Ishikawa (cell line): ENCODE measurements around the gene TRABD.

Experiments
- CEBPB ChIP-seq: IDR thresholded peaks from 2 replicates; pipeline ENCODE4 v1.6.1; 2012
- CREB1 ChIP-seq: IDR thresholded peaks from 2 replicates; pipeline ENCODE4 v1.6.1; 2012; ENCODE audit warnings: low read depth
- EGR1 ChIP-seq: IDR thresholded peaks from 2 replicates; pipeline ENCODE4 v1.6.1; 2012
- EP300 ChIP-seq: IDR thresholded peaks from 2 replicates; pipeline ENCODE4 v1.6.1; 2012; ENCODE audit warnings: borderline replicate concordance
- FOXM1 ChIP-seq: IDR thresholded peaks from 2 replicates; pipeline ENCODE4 v1.6.1; 2012; ENCODE audit warnings: low read depth, borderline replicate concordance
- NFIC ChIP-seq: IDR thresholded peaks from 2 replicates; pipeline ENCODE4 v1.6.1; 2012
- RAD21 ChIP-seq: IDR thresholded peaks from 2 replicates; pipeline ENCODE4 v1.6.1; 2012; ENCODE audit warnings: low read depth
- TAF1 ChIP-seq: IDR thresholded peaks from 2 replicates; pipeline ENCODE4 v1.6.1; 2012; ENCODE audit warnings: low read depth, mild to moderate bottlenecking
- TCF12 ChIP-seq: IDR thresholded peaks from 2 replicates; pipeline ENCODE4 v1.6.1; 2012; ENCODE audit warnings: low read depth
- TEAD4 ChIP-seq: IDR thresholded peaks from 2 replicates; pipeline ENCODE4 v1.6.1; 2012
- YY1 ChIP-seq: IDR thresholded peaks from 2 replicates; pipeline ENCODE4 v1.6.1; 2012; ENCODE audit warnings: low read depth
- ZBTB7A ChIP-seq: IDR thresholded peaks from 2 replicates; pipeline ENCODE4 v1.6.1; 2012; ENCODE audit warnings: low read depth
- TF ChIP-seq, protein P1 (sequence below): IDR thresholded peaks from 2 replicates; pipeline ENCODE4 v1.6.1; 2012
- TF ChIP-seq, protein P2 (sequence below): IDR thresholded peaks from 2 replicates; pipeline ENCODE4 v1.6.1; 2012; ENCODE audit warnings: low read depth, mild to moderate bottlenecking
- TF ChIP-seq, protein P3 (sequence below): IDR thresholded peaks from 2 replicates; pipeline ENCODE4 v1.6.1; 2012

The TRABD gene

DNA sequence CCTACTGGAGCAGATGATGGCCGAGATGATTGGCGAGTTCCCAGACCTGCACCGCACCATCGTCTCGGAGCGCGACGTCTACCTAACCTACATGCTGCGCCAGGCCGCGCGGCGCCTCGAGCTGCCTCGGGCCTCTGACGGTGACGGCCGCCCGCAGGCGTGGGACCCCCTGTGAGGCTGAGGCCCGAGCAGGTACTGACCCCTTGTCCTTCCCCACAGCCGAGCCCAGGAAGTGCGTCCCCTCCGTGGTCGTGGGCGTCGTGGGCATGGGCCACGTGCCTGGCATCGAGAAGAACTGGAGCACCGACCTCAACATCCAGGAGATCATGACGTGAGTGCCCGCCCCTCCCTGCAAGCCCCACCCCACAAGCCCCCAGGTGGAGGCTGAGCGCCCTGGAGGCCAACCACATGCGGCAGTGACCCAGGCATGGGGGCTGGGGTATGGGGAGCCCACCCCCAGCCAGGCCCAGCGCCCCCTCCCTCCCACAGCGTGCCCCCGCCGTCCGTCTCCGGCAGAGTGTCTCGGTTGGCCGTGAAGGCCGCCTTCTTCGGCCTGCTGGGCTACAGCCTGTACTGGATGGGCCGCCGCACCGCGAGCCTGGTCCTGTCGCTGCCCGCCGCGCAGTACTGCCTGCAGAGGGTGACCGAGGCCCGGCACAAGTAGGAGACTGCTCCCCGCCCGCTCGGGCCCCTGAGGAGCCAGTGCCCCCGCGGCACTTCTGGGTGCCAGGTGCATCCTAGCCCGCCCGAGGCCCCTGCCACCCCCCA, 12.3 kb downstream of the TRABD start:
- TF ChIP-seq, protein P1, sequence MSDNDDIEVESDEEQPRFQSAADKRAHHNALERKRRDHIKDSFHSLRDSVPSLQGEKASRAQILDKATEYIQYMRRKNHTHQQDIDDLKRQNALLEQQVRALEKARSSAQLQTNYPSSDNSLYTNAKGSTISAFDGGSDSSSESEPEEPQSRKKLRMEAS: no peak
- TF ChIP-seq, protein P2, sequence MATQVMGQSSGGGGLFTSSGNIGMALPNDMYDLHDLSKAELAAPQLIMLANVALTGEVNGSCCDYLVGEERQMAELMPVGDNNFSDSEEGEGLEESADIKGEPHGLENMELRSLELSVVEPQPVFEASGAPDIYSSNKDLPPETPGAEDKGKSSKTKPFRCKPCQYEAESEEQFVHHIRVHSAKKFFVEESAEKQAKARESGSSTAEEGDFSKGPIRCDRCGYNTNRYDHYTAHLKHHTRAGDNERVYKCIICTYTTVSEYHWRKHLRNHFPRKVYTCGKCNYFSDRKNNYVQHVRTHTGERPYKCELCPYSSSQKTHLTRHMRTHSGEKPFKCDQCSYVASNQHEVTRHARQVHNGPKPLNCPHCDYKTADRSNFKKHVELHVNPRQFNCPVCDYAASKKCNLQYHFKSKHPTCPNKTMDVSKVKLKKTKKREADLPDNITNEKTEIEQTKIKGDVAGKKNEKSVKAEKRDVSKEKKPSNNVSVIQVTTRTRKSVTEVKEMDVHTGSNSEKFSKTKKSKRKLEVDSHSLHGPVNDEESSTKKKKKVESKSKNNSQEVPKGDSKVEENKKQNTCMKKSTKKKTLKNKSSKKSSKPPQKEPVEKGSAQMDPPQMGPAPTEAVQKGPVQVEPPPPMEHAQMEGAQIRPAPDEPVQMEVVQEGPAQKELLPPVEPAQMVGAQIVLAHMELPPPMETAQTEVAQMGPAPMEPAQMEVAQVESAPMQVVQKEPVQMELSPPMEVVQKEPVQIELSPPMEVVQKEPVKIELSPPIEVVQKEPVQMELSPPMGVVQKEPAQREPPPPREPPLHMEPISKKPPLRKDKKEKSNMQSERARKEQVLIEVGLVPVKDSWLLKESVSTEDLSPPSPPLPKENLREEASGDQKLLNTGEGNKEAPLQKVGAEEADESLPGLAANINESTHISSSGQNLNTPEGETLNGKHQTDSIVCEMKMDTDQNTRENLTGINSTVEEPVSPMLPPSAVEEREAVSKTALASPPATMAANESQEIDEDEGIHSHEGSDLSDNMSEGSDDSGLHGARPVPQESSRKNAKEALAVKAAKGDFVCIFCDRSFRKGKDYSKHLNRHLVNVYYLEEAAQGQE: no peak
- no peak for TF ChIP-seq FOXM1
- TF ChIP-seq, protein P3, sequence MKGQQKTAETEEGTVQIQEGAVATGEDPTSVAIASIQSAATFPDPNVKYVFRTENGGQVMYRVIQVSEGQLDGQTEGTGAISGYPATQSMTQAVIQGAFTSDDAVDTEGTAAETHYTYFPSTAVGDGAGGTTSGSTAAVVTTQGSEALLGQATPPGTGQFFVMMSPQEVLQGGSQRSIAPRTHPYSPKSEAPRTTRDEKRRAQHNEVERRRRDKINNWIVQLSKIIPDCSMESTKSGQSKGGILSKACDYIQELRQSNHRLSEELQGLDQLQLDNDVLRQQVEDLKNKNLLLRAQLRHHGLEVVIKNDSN: no peak

DNA sequence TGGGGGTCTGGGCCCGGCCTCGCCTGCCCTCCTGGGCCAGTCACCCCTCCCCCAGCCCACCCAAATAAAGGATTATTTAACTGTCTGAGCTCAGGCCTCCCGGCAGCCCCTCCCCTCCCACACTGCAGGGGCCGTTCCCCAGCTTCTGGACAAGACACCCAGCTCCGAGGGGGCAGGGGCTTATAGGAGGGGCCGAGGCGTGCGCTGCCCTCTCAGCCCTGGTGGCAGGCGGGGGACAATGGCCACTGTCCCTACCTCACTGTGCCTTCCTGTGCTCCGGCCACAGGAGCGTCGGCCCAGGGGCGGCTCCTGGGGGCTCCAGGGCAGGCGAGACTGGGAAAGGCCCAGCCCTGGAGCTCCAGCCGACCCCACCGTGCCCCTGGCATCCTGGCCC, 12.9 kb downstream of the TRABD start:
- no peak for TF ChIP-seq ZBTB7A
- TF ChIP-seq, protein P1: no peak
- TF ChIP-seq, protein P3: no peak
- TF ChIP-seq CREB1: no peak
- TF ChIP-seq, protein P2: no peak
- no peak for TF ChIP-seq NFIC
- no peak for TF ChIP-seq EGR1
- TF ChIP-seq TCF12: no peak
- TF ChIP-seq TAF1: no peak
- TF ChIP-seq YY1: no peak
- TF ChIP-seq TEAD4: no peak
- no peak for TF ChIP-seq FOXM1
- no peak for TF ChIP-seq RAD21
- TF ChIP-seq CEBPB: no peak
- TF ChIP-seq EP300: no peak

DNA sequence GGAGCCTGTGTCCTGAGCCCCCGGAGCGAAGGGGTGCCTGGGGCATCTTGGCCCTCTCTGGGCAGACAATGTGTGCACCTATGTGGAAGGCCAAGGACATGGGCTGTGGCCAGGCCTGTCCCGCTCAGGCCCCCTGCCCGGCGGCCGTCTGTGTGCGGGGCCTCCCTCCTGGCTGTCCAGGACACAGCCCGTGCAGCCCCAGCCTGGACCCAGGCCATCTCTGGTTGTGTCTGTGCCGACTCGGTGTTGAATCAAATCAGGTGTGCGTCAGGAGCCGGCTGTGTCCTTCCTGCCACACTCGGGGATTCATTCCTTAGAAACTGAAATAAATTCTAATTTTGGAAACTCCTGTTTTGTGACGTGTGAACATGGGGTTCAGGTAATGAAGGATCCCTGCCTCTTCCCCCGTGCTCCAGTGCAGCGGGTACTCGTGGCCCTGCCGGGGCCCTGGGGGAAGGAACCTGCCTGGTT, 13.6 kb downstream of the TRABD start:
- TF ChIP-seq, protein P3: no peak
- no peak for TF ChIP-seq EGR1
- TF ChIP-seq, protein P1: no peak

DNA sequence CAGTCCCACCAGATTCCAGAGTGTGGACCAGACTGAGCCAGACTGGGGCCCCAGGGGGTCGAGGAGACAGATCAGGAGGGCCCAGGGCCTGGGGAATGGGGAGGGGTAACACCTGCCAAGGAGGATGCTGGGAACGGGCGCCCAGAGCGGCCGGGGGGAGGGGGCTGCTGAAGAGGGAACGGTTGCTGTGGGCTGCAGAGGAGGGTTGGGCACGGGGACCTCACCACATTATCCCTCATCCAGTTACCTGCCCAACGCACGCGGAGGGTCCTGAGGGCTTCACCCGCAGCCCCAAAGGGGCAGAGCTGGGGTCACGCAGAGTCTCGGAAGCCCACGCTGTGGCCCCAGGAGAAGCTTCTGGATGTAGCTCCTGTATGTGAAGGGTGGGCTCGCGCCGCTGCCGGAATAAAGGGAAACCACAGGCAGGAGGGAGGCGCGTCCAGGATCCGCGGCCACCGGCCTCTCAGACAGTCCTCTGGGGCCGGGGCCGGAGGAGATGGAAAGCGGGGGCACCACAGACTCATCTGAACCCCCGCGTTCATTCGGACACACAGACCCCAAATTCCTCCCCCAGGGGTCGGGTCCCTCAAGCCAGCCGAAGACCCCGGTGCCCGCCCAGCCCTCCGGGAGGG, 14.2 kb downstream of the TRABD start:
- TF ChIP-seq RAD21 (no peak), YY1 (no peak), ZBTB7A (peak; percentile 86), CREB1 (no peak), NFIC (no peak), EP300 (no peak), EGR1 (no peak)

DNA sequence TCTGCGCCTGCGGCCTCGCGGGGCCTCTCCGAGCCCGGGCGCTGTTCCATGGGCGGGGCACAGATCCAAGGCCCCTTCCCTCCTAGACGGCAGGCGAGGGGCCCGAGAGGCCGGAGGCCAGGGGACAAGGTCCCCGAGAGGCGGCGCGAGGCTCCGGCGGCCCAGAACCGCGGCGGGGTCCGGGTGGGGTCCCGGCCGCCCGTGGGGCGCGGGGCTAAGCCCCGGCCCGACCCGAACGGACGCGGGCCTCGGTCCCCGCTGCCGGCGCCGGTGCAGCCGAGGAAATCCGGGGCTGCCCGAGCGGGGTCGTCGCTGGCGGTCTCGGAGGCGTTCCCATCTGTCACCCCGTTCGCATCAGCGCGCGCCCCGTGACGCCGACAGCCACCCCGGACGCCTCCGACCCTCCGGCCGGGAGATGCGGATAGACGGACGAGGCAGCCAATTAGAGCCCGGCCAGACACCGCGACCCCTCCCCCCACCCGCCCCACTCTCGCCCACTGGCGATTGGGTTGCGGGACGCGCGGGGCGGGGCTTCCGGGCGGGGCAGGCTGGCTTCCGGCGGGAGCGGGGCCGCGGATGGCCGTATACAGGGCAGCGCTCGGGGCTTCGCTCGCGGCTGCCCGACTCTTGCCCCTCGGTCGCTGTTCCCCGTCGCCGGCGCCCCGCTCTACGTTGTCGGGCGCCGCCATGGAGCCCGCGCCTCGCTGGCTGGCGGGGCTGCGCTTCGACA, 14.9 kb downstream of the TRABD start, which contains the start of gene SELENOO:
Gene SELENOO (plus strand): TSS at position 551 of the 730 bp plus-strand sequence. CDS start 26 bp downstream, at position 577.
- TF ChIP-seq TAF1: peak; percentile 74
- peak; percentile 62; the same call in 1 of the 2 replicates for TF ChIP-seq ZBTB7A
- peak; percentile 81 for TF ChIP-seq YY1
- TF ChIP-seq TEAD4: no peak
- TF ChIP-seq, protein P2: no peak
